SK-N-SH treated with all-trans-retinoic acid at 6 μM for 48 hours (cell line): Measurements from ENCODE around the gene ZNF584.
A peak's percentile ranks its signal among the peaks of the same experiment; 100 is the strongest.
"Not testable (repeated sequence)": the region's sequence is repeated elsewhere in the genome, so short reads cannot be mapped to it uniquely, and the experiment has no call there.

Source experiments
- ATAC-seq: fragments of 200-7000 bp; cut with Tn5 transposase; 3 replicates; pipeline ENCODE4 v1.9.1; 2020; ENCODE audit warnings: mild to moderate bottlenecking, moderate library complexity
- CREB5 ChIP-seq: fragments of 250-450 bp; sonication (Bioruptor Pico); IDR thresholded peaks from 2 replicates; pipeline ENCODE4 v1.5.1; 2020; ENCODE audit warnings: low read depth, mild to moderate bottlenecking, moderate library complexity
- CSDC2 ChIP-seq: fragments of 250-450 bp; sonication (Bioruptor Pico); IDR thresholded peaks from 2 replicates; pipeline ENCODE4 v1.5.0; 2020; ENCODE audit warnings: mild to moderate bottlenecking, moderate library complexity
- CSRNP3 ChIP-seq: fragments of 250-450 bp; sonication (Bioruptor Pico); IDR thresholded peaks from 2 replicates; pipeline ENCODE4 v1.5.1; 2021; ENCODE audit warnings: mild to moderate bottlenecking, moderate library complexity
- ESRRG ChIP-seq: fragments of 250-450 bp; sonication (Bioruptor Pico); IDR thresholded peaks from 2 replicates; pipeline ENCODE4 v1.6.1; 2021; ENCODE audit warnings: mild to moderate bottlenecking
- GLIS3 ChIP-seq: fragments of 250-450 bp; sonication (Bioruptor Pico); IDR thresholded peaks from 2 replicates; pipeline ENCODE4 v1.5.0; 2020; ENCODE audit warnings: mild to moderate bottlenecking, moderate library complexity
- ISL1 ChIP-seq: fragments of 250-450 bp; sonication (Bioruptor Pico); IDR thresholded peaks from 2 replicates; pipeline ENCODE4 v2.1.2; 2022; ENCODE audit warnings: mild to moderate bottlenecking, moderate library complexity
- OSR1 ChIP-seq: fragments of 250-450 bp; sonication (Bioruptor Pico); IDR thresholded peaks from 2 replicates; pipeline ENCODE4 v1.8.0; 2022; ENCODE audit warnings: moderate library complexity, mild to moderate bottlenecking, inconsistent platforms
- PATZ1 ChIP-seq: fragments of 250-450 bp; sonication (Bioruptor Pico); IDR thresholded peaks from 2 replicates; pipeline ENCODE4 v1.8.0; 2020; ENCODE audit warnings: mild to moderate bottlenecking, moderate library complexity, borderline replicate concordance
- RARB ChIP-seq: fragments of 250-450 bp; sonication (Bioruptor Pico); IDR thresholded peaks from 2 replicates; pipeline ENCODE4 v1.8.0; 2021; ENCODE audit warnings: mild to moderate bottlenecking, moderate library complexity
- SNAI2 ChIP-seq: fragments of 250-450 bp; sonication (Bioruptor Pico); IDR thresholded peaks from 2 replicates; pipeline ENCODE4 v1.5.0; 2020; ENCODE audit warnings: mild to moderate bottlenecking, moderate library complexity
- TCF4 ChIP-seq: fragments of 250-450 bp; sonication (Bioruptor Pico); IDR thresholded peaks from 2 replicates; pipeline ENCODE4 v1.8.0; 2021; ENCODE audit warnings: mild to moderate bottlenecking, moderate library complexity, borderline replicate concordance
- TSHZ2 ChIP-seq: fragments of 250-450 bp; sonication (Bioruptor Pico); IDR thresholded peaks from 2 replicates; pipeline ENCODE4 v1.5.0; 2020; ENCODE audit warnings: mild to moderate bottlenecking, moderate library complexity
- ZC3H10 ChIP-seq: fragments of 250-450 bp; sonication (Bioruptor Pico); IDR thresholded peaks from 2 replicates; pipeline ENCODE4 v1.5.1; 2021; ENCODE audit warnings: mild to moderate bottlenecking, moderate library complexity
- ZFP3 ChIP-seq: fragments of 250-450 bp; sonication (Bioruptor Pico); IDR thresholded peaks from 2 replicates; pipeline ENCODE4 v1.5.0; 2020; ENCODE audit warnings: mild to moderate bottlenecking, moderate library complexity
- ZFP30 ChIP-seq: fragments of 450-650 bp; formaldehyde crosslinking; IDR thresholded peaks from 2 replicates; pipeline ENCODE4 v1.5.0; 2022; ENCODE audit warnings: mild to moderate bottlenecking, moderate library complexity
- ZNF565 ChIP-seq: fragments of 450-650 bp; formaldehyde crosslinking; conservative IDR thresholded peaks from 2 replicates; pipeline ENCODE4 v1.5.0; 2020; ENCODE audit warnings: low read depth, mild to moderate bottlenecking, moderate library complexity
- ZNF70 ChIP-seq: fragments of 450-650 bp; formaldehyde crosslinking; IDR thresholded peaks from 2 replicates; pipeline ENCODE4 v1.5.0; 2020; ENCODE audit warnings: mild to moderate bottlenecking, moderate library complexity
- ZNF8 ChIP-seq: fragments of 450-650 bp; formaldehyde crosslinking; IDR thresholded peaks from 2 replicates; pipeline ENCODE4 v1.5.0; 2020; ENCODE audit warnings: mild to moderate bottlenecking, moderate library complexity

The ZNF584 gene

GRCh38 chr19:58401840-58402421 lies 6.5 kb upstream of the ZNF584 start (continued):
- TF ChIP-seq TSHZ2 (CRISPR knock-in tag) (no peak), TCF4 (CRISPR knock-in tag) (no peak), ZC3H10 (CRISPR knock-in tag) (no peak)

- ATAC-seq, result not testable (repeated sequence)
Observed at GRCh38 chr19:58403920-58404478, 4.5 kb upstream of the ZNF584 start.

- TF ChIP-seq ZNF565 (CRISPR knock-in tag) (no peak), CREB5 (CRISPR knock-in tag) (no peak), ESRRG (CRISPR knock-in tag) (no peak), ZNF70 (CRISPR knock-in tag) (no peak), SNAI2 (CRISPR knock-in tag) (no peak), ISL1 (CRISPR knock-in tag) (no peak), ZFP3 (CRISPR knock-in tag) (no peak), RARB (CRISPR knock-in tag) (no peak), CSDC2 (CRISPR knock-in tag) (no peak), PATZ1 (CRISPR knock-in tag) (no peak), ZC3H10 (CRISPR knock-in tag) (no peak), ZFP30 (CRISPR knock-in tag) (no peak), TCF4 (CRISPR knock-in tag) (no peak), CSRNP3 (CRISPR knock-in tag) (no peak)
Observed at GRCh38 chr19:58406818-58407657, 1.4 kb upstream of the ZNF584 start.

GRCh38 chr19:58407658-58408151 lies 744 bp upstream of the ZNF584 start:
- TF ChIP-seq SNAI2 (CRISPR knock-in tag) (no peak), CREB5 (CRISPR knock-in tag) (no peak), OSR1 (CRISPR knock-in tag) (no peak), GLIS3 (no peak), ZNF70 (CRISPR knock-in tag) (no peak), ZFP30 (CRISPR knock-in tag) (no peak), PATZ1 (CRISPR knock-in tag) (no peak), ZFP3 (CRISPR knock-in tag) (no peak), ZNF8 (CRISPR knock-in tag) (no peak)
- peak; percentile 8 for ATAC-seq

More at GRCh38 chr19:58406818-58407657, 1.4 kb upstream of the ZNF584 start:
- no peak for ATAC-seq
